Trophoblast cell (in vitro differentiated cells and primary cell): ENCODE data around the gene MGMT.
A peak's percentile ranks its signal among the peaks of the same experiment; 100 is the strongest.

Experiments used
- DNase-seq, 2 donors: peaks; one replicate each; pipeline ENCODE4 v3.0.0-alpha.2; 2016
- H2AFZ ChIP-seq: 2 replicates; pipeline ENCODE4 v1.6.1; 2013; ENCODE audit warnings: low read length, moderate library complexity, mild to moderate bottlenecking; ENCODE audit not compliant: insufficient read depth, poor library complexity
- H2AK5ac ChIP-seq: 2 replicates; pipeline ENCODE4 v1.6.1; 2013; ENCODE audit warnings: mild to moderate bottlenecking, low read length
- H2BK120ac ChIP-seq: 2 replicates; pipeline ENCODE4 v1.6.1; 2013; ENCODE audit warnings: low read length, mild to moderate bottlenecking, moderate library complexity; ENCODE audit not compliant: insufficient read depth, poor library complexity
- H2BK12ac ChIP-seq: 2 replicates; pipeline ENCODE4 v1.6.1; 2013; ENCODE audit warnings: mild to moderate bottlenecking, low read length, moderate library complexity
- H2BK5ac ChIP-seq: 2 replicates; pipeline ENCODE4 v1.6.1; 2013; ENCODE audit warnings: low read length, low read depth, moderate library complexity, mild to moderate bottlenecking; ENCODE audit not compliant: poor library complexity
- H3K14ac ChIP-seq: 2 replicates; pipeline ENCODE4 v1.6.1; 2013; ENCODE audit warnings: mild to moderate bottlenecking, low read length
- H3K18ac ChIP-seq: 2 replicates; pipeline ENCODE4 v1.6.1; 2013; ENCODE audit warnings: mild to moderate bottlenecking, low read length
- H3K23ac ChIP-seq: 2 replicates; pipeline ENCODE4 v1.6.1; 2013; ENCODE audit warnings: low read length
- H3K27ac ChIP-seq: 2 replicates; pipeline ENCODE4 v1.5.1; 2013; ENCODE audit warnings: low read depth, mild to moderate bottlenecking, inconsistent platforms, low read length, moderate library complexity
- H3K27me3 ChIP-seq: 2 replicates; pipeline ENCODE4 v1.6.1; 2013; ENCODE audit warnings: inconsistent platforms, mild to moderate bottlenecking, low read length, moderate library complexity; ENCODE audit not compliant: insufficient read depth
- H3K36me3 ChIP-seq, 2 experiments: 1 replicate in 1 of 2; 2 replicates in 1 of 2; pipeline ENCODE4 v1.6.1; 2013; ENCODE audit warnings: low read length in 2 of 2, mild to moderate bottlenecking in 2 of 2, moderate library complexity in 1 of 2; ENCODE audit not compliant: insufficient read depth in 2 of 2, control insufficient read depth in 1 of 2
- H3K4ac ChIP-seq: 2 replicates; pipeline ENCODE4 v1.6.1; 2013; ENCODE audit warnings: low read depth, mild to moderate bottlenecking, low read length, moderate library complexity
- H3K4me1 ChIP-seq, 2 experiments: 1 replicate in 1 of 2; 2 replicates in 1 of 2; pipeline ENCODE4 v1.6.1; 2013; ENCODE audit warnings: low read length in 2 of 2, mild to moderate bottlenecking in 2 of 2, moderate library complexity in 1 of 2; ENCODE audit not compliant: insufficient read depth in 2 of 2, control insufficient read depth in 1 of 2
- H3K4me2 ChIP-seq: 2 replicates; pipeline ENCODE4 v1.6.1; 2013; ENCODE audit warnings: inconsistent platforms, mild to moderate bottlenecking, low read length, moderate library complexity
- H3K4me3 ChIP-seq: 2 replicates; pipeline ENCODE4 v1.5.1; 2013; ENCODE audit warnings: mild to moderate bottlenecking, low read depth, low read length, inconsistent platforms
- H3K79me1 ChIP-seq: one replicate; pipeline ENCODE4 v1.6.1; 2013; ENCODE audit warnings: low read length
- H3K79me2 ChIP-seq: 2 replicates; pipeline ENCODE4 v1.6.1; 2013; ENCODE audit warnings: low read length, mild to moderate bottlenecking; ENCODE audit not compliant: control insufficient read depth, insufficient read depth, poor library complexity
- H3K9ac ChIP-seq: 2 replicates; pipeline ENCODE4 v1.6.1; 2013; ENCODE audit warnings: mild to moderate bottlenecking, low read length
- H3K9me3 ChIP-seq: 2 replicates; pipeline ENCODE4 v1.6.1; 2013; ENCODE audit warnings: low read depth, mild to moderate bottlenecking, control low read depth, inconsistent platforms, low read length; ENCODE audit not compliant: insufficient read depth
- H4K12ac ChIP-seq: 2 replicates; pipeline ENCODE4 v1.6.1; 2013; ENCODE audit warnings: low read depth, mild to moderate bottlenecking, low read length, moderate library complexity
- H4K8ac ChIP-seq: 2 replicates; pipeline ENCODE4 v1.6.1; 2013; ENCODE audit warnings: low read depth, mild to moderate bottlenecking, low read length, moderate library complexity
- H4K91ac ChIP-seq: one replicate; pipeline ENCODE4 v1.6.1; 2013; ENCODE audit warnings: low read depth, mild to moderate bottlenecking, low read length, moderate library complexity
- WGBS: extraction: QIAGEN DNeasy Blood & Tissue Kit; methylation state at CpG from one replicate; pipeline ENCODE4 v1.1.7; 2013; ENCODE audit warnings: missing lambda C conversion rate; ENCODE audit not compliant: insufficient read length, insufficient coverage; ENCODE audit errors: extremely low coverage; 5-methylcytosine and 5-hydroxymethylcytosine counted together

The MGMT gene

DNA sequence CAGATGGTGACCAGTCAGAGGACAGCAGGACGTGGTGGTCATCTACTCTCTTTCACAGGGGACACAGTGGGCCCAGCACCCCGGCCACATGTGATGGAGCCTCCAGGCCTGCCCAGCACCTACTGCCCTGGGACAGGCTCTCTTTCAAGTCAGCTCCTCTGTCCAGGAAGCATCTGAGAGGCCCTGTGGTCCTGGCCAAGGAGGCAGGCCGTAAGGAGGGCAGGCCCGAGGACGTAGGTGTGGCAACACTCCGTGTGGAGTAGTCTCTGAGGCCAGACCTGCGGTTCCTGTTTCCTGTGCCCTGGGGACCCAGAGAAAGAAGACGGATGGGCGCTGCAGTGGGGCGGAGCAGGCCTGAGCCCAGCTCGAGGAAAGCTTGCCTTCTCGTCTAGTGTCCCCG is 317.9 kb downstream of the MGMT start:
- H2AK5ac ChIP-seq: no peak overlapping the region
- H4K8ac ChIP-seq: no peak overlapping the region
- H2BK5ac ChIP-seq: no peak overlapping the region
- no peaks in the 10 kb centered on the region for H3K9me3 ChIP-seq
- H2BK12ac ChIP-seq: no peak overlapping the region
- H3K79me1 ChIP-seq: no peaks in the 10 kb centered on the region
- H3K23ac ChIP-seq: no peak overlapping the region
- H3K9ac ChIP-seq: no peak overlapping the region
- DNase-seq: no peak
- no peaks in the 10 kb centered on the region for H3K79me2 ChIP-seq
- no peak overlapping the region for H3K18ac ChIP-seq
- H4K12ac ChIP-seq: no peak overlapping the region
- no peak overlapping the region for H3K4ac ChIP-seq
- no CpG with 5 or more reads among the region's 13 CpGs for WGBS
- no peak overlapping the region for H4K91ac ChIP-seq
- H2BK120ac ChIP-seq: no peak overlapping the region
- H2AFZ ChIP-seq: no peak overlapping the region
- no peak overlapping the region for H3K4me2 ChIP-seq
- no peaks in the 10 kb centered on the region for H3K4me1 ChIP-seq
- H3K4me3 ChIP-seq: no peak overlapping the region
- H3K14ac ChIP-seq: no peak overlapping the region
- no peaks in the 10 kb centered on the region for H3K27me3 ChIP-seq
- H3K36me3 ChIP-seq: no peaks in the 10 kb centered on the region
- no peak overlapping the region for H3K27ac ChIP-seq

DNA sequence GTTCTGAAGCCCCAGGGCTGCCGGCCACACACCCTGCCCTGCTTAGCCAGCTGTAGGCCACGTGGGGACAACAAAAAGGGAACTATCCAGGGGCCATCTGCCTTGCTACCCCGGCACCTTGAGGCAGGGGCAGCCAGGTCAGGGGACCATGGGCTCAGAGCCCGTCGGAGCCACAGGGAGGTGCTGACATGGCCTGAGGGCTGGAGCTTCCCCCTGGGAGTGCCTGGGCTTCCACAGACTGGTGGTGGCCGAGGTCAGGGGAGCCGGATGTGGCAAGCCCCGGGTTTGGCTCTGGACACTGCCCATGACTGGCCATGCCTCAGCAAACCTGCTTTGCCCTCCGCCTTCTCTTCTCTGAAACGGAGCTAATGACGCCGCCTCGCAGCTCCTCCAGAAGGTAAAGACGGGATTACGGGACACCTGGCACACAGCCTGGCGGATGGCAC is 318.5 kb downstream of the MGMT start:
- H3K18ac ChIP-seq: no peak overlapping the region
- H3K9ac ChIP-seq: no peak overlapping the region
- no peak overlapping the region for H2BK12ac ChIP-seq
- H3K4me1 ChIP-seq: no peaks in the 10 kb centered on the region
- no peaks in the 10 kb centered on the region for H3K27me3 ChIP-seq
- no peak for DNase-seq
- no CpG with 5 or more reads among the region's 16 CpGs for WGBS
- H3K27ac ChIP-seq: no peak overlapping the region
- H3K4ac ChIP-seq: no peak overlapping the region
- no peak overlapping the region for H2BK120ac ChIP-seq
- no peak overlapping the region for H3K4me3 ChIP-seq
- no peak overlapping the region for H2AK5ac ChIP-seq
- H3K14ac ChIP-seq: no peak overlapping the region
- H2BK5ac ChIP-seq: no peak overlapping the region
- no peak overlapping the region for H2AFZ ChIP-seq
- H3K79me2 ChIP-seq: no peaks in the 10 kb centered on the region
- H3K9me3 ChIP-seq: peaks cover 1% of the 10 kb centered on the region
- no peak overlapping the region for H3K23ac ChIP-seq
- H4K91ac ChIP-seq: no peak overlapping the region
- H3K36me3 ChIP-seq: no peaks in the 10 kb centered on the region
- H4K8ac ChIP-seq: no peak overlapping the region
- H3K4me2 ChIP-seq: no peak overlapping the region
- no peaks in the 10 kb centered on the region for H3K79me1 ChIP-seq
- no peak overlapping the region for H4K12ac ChIP-seq

DNA sequence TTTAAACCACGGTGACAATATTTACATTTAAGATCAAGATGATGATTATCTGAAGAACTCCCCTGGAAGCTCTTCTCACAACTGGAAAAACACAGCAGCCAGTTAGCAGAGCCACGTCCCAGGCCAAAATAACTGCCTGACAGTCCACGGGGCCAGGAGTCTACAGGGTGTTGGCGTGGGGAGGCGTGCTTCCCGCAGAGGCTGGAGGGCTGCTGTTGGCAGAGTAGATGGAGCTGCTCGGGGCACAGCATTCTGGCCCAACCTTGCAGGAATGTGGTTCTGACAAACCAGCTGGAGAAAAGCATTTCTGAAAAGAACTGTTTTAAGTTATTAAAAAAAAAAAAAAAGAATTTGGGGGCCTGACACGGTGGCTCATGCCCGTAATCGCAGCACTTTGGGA is 319.2 kb downstream of the MGMT start:
- DNase-seq: no peak
- no peaks in the 10 kb centered on the region for H3K79me2 ChIP-seq
- no peak overlapping the region for H2BK120ac ChIP-seq
- H2BK5ac ChIP-seq: no peak overlapping the region
- no peaks in the 10 kb centered on the region for H3K79me1 ChIP-seq
- H3K4me2 ChIP-seq: no peak overlapping the region
- H2BK12ac ChIP-seq: no peak overlapping the region
- WGBS: no CpG with 5 or more reads among the region's 10 CpGs
- H3K27me3 ChIP-seq: no peaks in the 10 kb centered on the region
- H2AK5ac ChIP-seq: no peak overlapping the region
- H3K18ac ChIP-seq: no peak overlapping the region
- no peak overlapping the region for H3K4ac ChIP-seq
- H3K36me3 ChIP-seq: no peaks in the 10 kb centered on the region
- no peak overlapping the region for H4K91ac ChIP-seq
- no peak overlapping the region for H4K12ac ChIP-seq
- peaks cover 1% of the 10 kb centered on the region for H3K9me3 ChIP-seq
- H3K4me3 ChIP-seq: no peak overlapping the region
- no peak overlapping the region for H3K14ac ChIP-seq
- H3K4me1 ChIP-seq: no peaks in the 10 kb centered on the region
- no peak overlapping the region for H3K9ac ChIP-seq
- no peak overlapping the region for H3K27ac ChIP-seq
- H2AFZ ChIP-seq: no peak overlapping the region
- no peak overlapping the region for H4K8ac ChIP-seq
- H3K23ac ChIP-seq: no peak overlapping the region

DNA sequence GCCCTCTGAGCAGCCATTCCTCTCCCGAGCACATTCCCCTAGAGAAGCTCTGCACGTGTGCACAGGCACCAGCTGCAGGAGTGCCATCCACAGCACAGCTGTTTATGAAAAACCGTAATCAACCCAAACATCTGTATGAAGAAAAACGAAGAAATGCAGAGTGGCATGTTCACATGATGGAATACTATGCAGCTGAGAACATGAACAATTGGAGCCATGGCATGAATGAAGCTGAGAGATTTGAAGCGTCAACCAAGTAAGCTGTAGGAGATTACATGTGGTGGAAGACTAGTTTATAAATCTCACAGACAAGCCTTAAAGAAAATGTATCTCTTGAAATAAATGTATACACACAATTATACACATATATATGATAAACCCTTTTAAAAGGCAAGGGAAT is 320.5 kb downstream of the MGMT start:
- Histone ChIP-seq H3K23ac (no peak overlapping the region), H2AFZ (no peak overlapping the region), H3K4ac (no peak overlapping the region), H3K9ac (peak overlapping the region; percentile 32), H3K27ac (no peak overlapping the region), H2BK120ac (no peak overlapping the region), H2BK12ac (no peak overlapping the region), H4K12ac (no peak overlapping the region), H3K27me3 (no peaks in the 10 kb centered on the region), H4K8ac (no peak overlapping the region), H3K14ac (no peak overlapping the region), H3K9me3 (peaks cover 1% of the 10 kb centered on the region), H4K91ac (no peak overlapping the region), H3K18ac (no peak overlapping the region), H2BK5ac (no peak overlapping the region), H3K79me1 (no peaks in the 10 kb centered on the region), H3K4me2 (no peak overlapping the region), H3K4me1 (no peaks in the 10 kb centered on the region), H2AK5ac (no peak overlapping the region), H3K79me2 (no peaks in the 10 kb centered on the region), H3K36me3 (no peaks in the 10 kb centered on the region), H3K4me3 (no peak overlapping the region)
- DNase-seq: no peak
- no CpG with 5 or more reads among the region's 5 CpGs for WGBS
